HCT116 (cell line): Measurements from ENCODE around the gene OPRD1.

Source experiments
- EZH2 ChIP-seq: fragments of 200-600 bp; sonication (generic); IDR thresholded peaks from 2 replicates; pipeline ENCODE4 v1.6.1; 2017; ENCODE audit warnings: antibody characterized with exemption, mixed run types
- EZH2phosphoT487 ChIP-seq: fragments of 200-600 bp; IDR thresholded peaks from 2 replicates; pipeline ENCODE4 v1.6.1; 2018; ENCODE audit warnings: antibody characterized with exemption, borderline replicate concordance
- FOSL1 ChIP-seq: IDR thresholded peaks from 2 replicates; pipeline ENCODE4 v1.6.1; 2012; ENCODE audit warnings: low read depth
- POLR2A ChIP-seq: IDR thresholded peaks from 2 replicates; pipeline ENCODE4 v1.7.0; 2011; ENCODE audit warnings: borderline replicate concordance; ENCODE audit not compliant: insufficient read depth, insufficient read length; ENCODE audit errors: extremely low read depth
- SIN3A ChIP-seq: IDR thresholded peaks from 2 replicates; pipeline ENCODE4 v1.6.1; 2012; ENCODE audit warnings: low read depth
- SP1 ChIP-seq: IDR thresholded peaks from 2 replicates; pipeline ENCODE4 v1.6.1; 2012; ENCODE audit warnings: low read depth
- YY1 ChIP-seq: IDR thresholded peaks from 2 replicates; pipeline ENCODE4 v1.6.1; 2011; ENCODE audit warnings: low read length, low read depth, moderate library complexity, mild to moderate bottlenecking; ENCODE audit not compliant: insufficient replicate concordance; ENCODE audit errors: extremely low read depth
- ZFX ChIP-seq: fragments of 450-650 bp; IDR thresholded peaks from 2 replicates; pipeline ENCODE4 v1.6.1; 2017
- TF ChIP-seq, protein P1 (sequence below), 3 experiments: fragments of 200-600 bp in 1 of 3; sonication (generic) in 1 of 3; IDR thresholded peaks in 2 of 3; conservative IDR thresholded peaks in 1 of 3; 2 replicates each; pipeline ENCODE4 v1.5.1; 2012 to 2017; ENCODE audit warnings: low read depth in 2 of 3, low read length in 2 of 3, antibody characterized with exemption in 1 of 3, borderline replicate concordance in 1 of 3, control low read depth in 1 of 3, mild to moderate bottlenecking in 1 of 3, mixed read lengths in 1 of 3, mixed run types in 1 of 3, moderate library complexity in 1 of 3; ENCODE audit not compliant: insufficient read depth in 1 of 3
- TF ChIP-seq, protein P2 (sequence below): IDR thresholded peaks from 2 replicates; pipeline ENCODE4 v1.6.1; 2012; ENCODE audit warnings: low read depth
- TF ChIP-seq, protein P3 (sequence below): IDR thresholded peaks from 2 replicates; pipeline ENCODE4 v1.6.1; 2011; ENCODE audit warnings: mild to moderate bottlenecking, low read length, moderate library complexity; ENCODE audit not compliant: insufficient replicate concordance; ENCODE audit errors: extremely low read depth

DNA sequence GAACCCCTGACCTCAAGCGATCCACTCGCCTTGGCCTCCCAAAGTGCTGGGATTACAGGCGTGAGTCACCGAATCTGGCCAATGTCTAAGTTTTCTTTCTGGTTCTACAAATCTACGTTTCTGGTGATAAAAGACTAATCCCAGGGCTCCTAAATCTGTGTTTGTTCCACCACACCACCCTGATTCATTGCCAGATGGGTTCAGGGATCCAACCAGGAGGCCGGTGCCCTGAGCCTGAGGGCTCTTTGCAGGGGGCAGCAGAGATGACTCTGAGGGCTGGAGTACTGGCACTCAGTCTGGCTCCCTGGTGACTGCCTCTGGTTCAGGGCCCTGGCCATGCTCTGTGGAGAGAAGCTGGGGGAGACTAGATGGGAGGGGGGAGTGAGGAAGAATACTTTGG lies 10.5 kb upstream of the OPRD1 start:
- TF ChIP-seq, protein P1, sequence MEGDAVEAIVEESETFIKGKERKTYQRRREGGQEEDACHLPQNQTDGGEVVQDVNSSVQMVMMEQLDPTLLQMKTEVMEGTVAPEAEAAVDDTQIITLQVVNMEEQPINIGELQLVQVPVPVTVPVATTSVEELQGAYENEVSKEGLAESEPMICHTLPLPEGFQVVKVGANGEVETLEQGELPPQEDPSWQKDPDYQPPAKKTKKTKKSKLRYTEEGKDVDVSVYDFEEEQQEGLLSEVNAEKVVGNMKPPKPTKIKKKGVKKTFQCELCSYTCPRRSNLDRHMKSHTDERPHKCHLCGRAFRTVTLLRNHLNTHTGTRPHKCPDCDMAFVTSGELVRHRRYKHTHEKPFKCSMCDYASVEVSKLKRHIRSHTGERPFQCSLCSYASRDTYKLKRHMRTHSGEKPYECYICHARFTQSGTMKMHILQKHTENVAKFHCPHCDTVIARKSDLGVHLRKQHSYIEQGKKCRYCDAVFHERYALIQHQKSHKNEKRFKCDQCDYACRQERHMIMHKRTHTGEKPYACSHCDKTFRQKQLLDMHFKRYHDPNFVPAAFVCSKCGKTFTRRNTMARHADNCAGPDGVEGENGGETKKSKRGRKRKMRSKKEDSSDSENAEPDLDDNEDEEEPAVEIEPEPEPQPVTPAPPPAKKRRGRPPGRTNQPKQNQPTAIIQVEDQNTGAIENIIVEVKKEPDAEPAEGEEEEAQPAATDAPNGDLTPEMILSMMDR (IDR thresholded peaks at IDR 0.05 in 2 of 3, conservative IDR thresholded peaks at IDR 0.05 in 1 of 3; ENCODE audit: borderline replicate concordance in 1 of 3, insufficient read depth in 1 of 3, low read depth in 2 of 3, low read length in 2 of 3), result no peak
- TF ChIP-seq EZH2, result no peak
- TF ChIP-seq POLR2A, result no peak
- no peak for TF ChIP-seq FOSL1
- no peak for TF ChIP-seq EZH2phosphoT487
- TF ChIP-seq YY1, result no peak
- TF ChIP-seq SIN3A, result no peak
- TF ChIP-seq, protein P2, sequence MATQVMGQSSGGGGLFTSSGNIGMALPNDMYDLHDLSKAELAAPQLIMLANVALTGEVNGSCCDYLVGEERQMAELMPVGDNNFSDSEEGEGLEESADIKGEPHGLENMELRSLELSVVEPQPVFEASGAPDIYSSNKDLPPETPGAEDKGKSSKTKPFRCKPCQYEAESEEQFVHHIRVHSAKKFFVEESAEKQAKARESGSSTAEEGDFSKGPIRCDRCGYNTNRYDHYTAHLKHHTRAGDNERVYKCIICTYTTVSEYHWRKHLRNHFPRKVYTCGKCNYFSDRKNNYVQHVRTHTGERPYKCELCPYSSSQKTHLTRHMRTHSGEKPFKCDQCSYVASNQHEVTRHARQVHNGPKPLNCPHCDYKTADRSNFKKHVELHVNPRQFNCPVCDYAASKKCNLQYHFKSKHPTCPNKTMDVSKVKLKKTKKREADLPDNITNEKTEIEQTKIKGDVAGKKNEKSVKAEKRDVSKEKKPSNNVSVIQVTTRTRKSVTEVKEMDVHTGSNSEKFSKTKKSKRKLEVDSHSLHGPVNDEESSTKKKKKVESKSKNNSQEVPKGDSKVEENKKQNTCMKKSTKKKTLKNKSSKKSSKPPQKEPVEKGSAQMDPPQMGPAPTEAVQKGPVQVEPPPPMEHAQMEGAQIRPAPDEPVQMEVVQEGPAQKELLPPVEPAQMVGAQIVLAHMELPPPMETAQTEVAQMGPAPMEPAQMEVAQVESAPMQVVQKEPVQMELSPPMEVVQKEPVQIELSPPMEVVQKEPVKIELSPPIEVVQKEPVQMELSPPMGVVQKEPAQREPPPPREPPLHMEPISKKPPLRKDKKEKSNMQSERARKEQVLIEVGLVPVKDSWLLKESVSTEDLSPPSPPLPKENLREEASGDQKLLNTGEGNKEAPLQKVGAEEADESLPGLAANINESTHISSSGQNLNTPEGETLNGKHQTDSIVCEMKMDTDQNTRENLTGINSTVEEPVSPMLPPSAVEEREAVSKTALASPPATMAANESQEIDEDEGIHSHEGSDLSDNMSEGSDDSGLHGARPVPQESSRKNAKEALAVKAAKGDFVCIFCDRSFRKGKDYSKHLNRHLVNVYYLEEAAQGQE, result no peak
- TF ChIP-seq SP1, result no peak
- TF ChIP-seq ZFX, result no peak
- TF ChIP-seq, protein P3, sequence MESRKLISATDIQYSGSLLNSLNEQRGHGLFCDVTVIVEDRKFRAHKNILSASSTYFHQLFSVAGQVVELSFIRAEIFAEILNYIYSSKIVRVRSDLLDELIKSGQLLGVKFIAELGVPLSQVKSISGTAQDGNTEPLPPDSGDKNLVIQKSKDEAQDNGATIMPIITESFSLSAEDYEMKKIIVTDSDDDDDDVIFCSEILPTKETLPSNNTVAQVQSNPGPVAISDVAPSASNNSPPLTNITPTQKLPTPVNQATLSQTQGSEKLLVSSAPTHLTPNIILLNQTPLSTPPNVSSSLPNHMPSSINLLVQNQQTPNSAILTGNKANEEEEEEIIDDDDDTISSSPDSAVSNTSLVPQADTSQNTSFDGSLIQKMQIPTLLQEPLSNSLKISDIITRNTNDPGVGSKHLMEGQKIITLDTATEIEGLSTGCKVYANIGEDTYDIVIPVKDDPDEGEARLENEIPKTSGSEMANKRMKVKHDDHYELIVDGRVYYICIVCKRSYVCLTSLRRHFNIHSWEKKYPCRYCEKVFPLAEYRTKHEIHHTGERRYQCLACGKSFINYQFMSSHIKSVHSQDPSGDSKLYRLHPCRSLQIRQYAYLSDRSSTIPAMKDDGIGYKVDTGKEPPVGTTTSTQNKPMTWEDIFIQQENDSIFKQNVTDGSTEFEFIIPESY, result no peak
